Lower leg skin (tissue), 4 donors: ENCODE results near the gene LYST. TPM values are rescaled to one million over a fixed set of nuclear protein-coding genes. Genes with fewer than 3 reads are reported as not detected.

ENCODE experiments used
- DNase-seq, 2 donors: peaks; one replicate each; pipeline ENCODE4 v3.0.0-alpha.2; 2019; ENCODE audit warnings: low spot score in 2 of 2
- H3K4me3 ChIP-seq: fragments of 200-600 bp; sonication (generic); 2 replicates; pipeline ENCODE4 v1.5.1; 2017; ENCODE audit warnings: mild to moderate bottlenecking, low read depth; ENCODE audit not compliant: poor library complexity, severe bottlenecking
- CTCF ChIP-seq, 3 donors: fragments of 450-650 bp; IDR thresholded peaks; one replicate each; pipeline ENCODE4 v1.5.1; 2016; ENCODE audit warnings: antibody characterized with exemption in 3 of 3, mild to moderate bottlenecking in 3 of 3, moderate library complexity in 2 of 3
- POLR2A ChIP-seq, 2 donors: fragments of 450-650 bp; IDR thresholded peaks; one replicate each; pipeline ENCODE4 v1.6.1; 2016 to 2017; ENCODE audit warnings: antibody characterized with exemption in 2 of 2, mild to moderate bottlenecking in 1 of 2, moderate library complexity in 1 of 2
- WGBS, 2 donors: methylation state at CpG; one replicate each; pipeline ENCODE4 v1.1.5; 2018; 5-methylcytosine and 5-hydroxymethylcytosine counted together
- intact Hi-C: fragments of 100-400 bp; cut with DNase I; formaldehyde crosslinking; loops from one replicate; pipeline ENCODE4 v1.15.0; 2023; ENCODE audit warnings: low total_unique reads
- total RNA-seq, 4 donors: library from RNA; depleted of rRNA; stranded (reverse); fragments of >200 nt; gene quantifications; one replicate each; pipeline ENCODE4 v1.1.0, GENCODE V29; 2016

The LYST gene
- total RNA-seq, 4 donors from 2014 or later = 38.5 to 43.9 (median 40.9) TPM

GRCh38 chr1:235739124-235739523 lies 127.6 kb downstream of the LYST start:
- DNase-seq = no peak
- intact Hi-C loops = no loop called here
- 23 to 26% methylated on average over 1 of the region's 1 CpG for WGBS, 2 donors
- no peak for TF ChIP-seq CTCF (IDR thresholded peaks at IDR 0.05)
- no peak for TF ChIP-seq POLR2A (IDR thresholded peaks at IDR 0.05)
- H3K4me3 ChIP-seq = no peak overlapping the region

- no peak overlapping the region for H3K4me3 ChIP-seq
- TF ChIP-seq POLR2A (IDR thresholded peaks at IDR 0.05) = no peak
- no peak for TF ChIP-seq CTCF (IDR thresholded peaks at IDR 0.05)
- intact Hi-C loops = no loop called here
- 95 to 97% methylated on average over 13 of the region's 13 CpGs for WGBS, 2 donors
- no peak for DNase-seq
Measured at GRCh38 chr1:235737751-235738150, 129.0 kb downstream of the LYST start.

GRCh38 chr1:235736263-235736662 lies 130.4 kb downstream of the LYST start:
- H3K4me3 ChIP-seq = no peak overlapping the region
- intact Hi-C loops = no loop called here
- TF ChIP-seq POLR2A (IDR thresholded peaks at IDR 0.05) = no peak
- TF ChIP-seq CTCF (IDR thresholded peaks at IDR 0.05) = no peak
- no peak for DNase-seq

GRCh38 chr1:235735621-235736020 lies 131.1 kb downstream of the LYST start:
- 80 to 82% methylated on average over 2 of the region's 2 CpGs for WGBS, 2 donors

GRCh38 chr1:235734335-235734734 lies 132.4 kb downstream of the LYST start:
- intact Hi-C loops = no loop called here
- TF ChIP-seq POLR2A (IDR thresholded peaks at IDR 0.05) = no peak
- TF ChIP-seq CTCF (IDR thresholded peaks at IDR 0.05) = no peak
- H3K4me3 ChIP-seq = no peak overlapping the region
- no peak for DNase-seq

More at GRCh38 chr1:235735621-235736020, 131.1 kb downstream of the LYST start:
- TF ChIP-seq CTCF (IDR thresholded peaks at IDR 0.05) (no peak), POLR2A (IDR thresholded peaks at IDR 0.05) (no peak)
- DNase-seq = no peak
- intact Hi-C loops = no loop called here
- H3K4me3 ChIP-seq = no peak overlapping the region

- no peak for TF ChIP-seq POLR2A (IDR thresholded peaks at IDR 0.05)
- no peak for TF ChIP-seq CTCF (IDR thresholded peaks at IDR 0.05)
- no peak for DNase-seq
- no peak overlapping the region for H3K4me3 ChIP-seq
- intact Hi-C loops = no loop called here
- WGBS, 2 donors = 86 to 90% methylated on average over 1 of the region's 1 CpG
Measured at GRCh38 chr1:235730007-235730406, 136.7 kb downstream of the LYST start.
